Embryonic facial prominence (tissue), 1 donor: Measurements from ENCODE around the gene EXOC2.

Experiments
- DNase-seq: peaks from one replicate; pipeline ENCODE4 v3.0.0-alpha.2; 2016; ENCODE audit errors: extremely low spot score

The EXOC2 gene

GRCh38 chr6:527989-528673, 164.8 kb downstream of the EXOC2 start:
- no peak for DNase-seq

GRCh38 chr6:524803-525202, 168.1 kb downstream of the EXOC2 start:
- DNase-seq, result no peak

- no peak for DNase-seq
Measured at GRCh38 chr6:520820-521219, 172.1 kb downstream of the EXOC2 start.

GRCh38 chr6:518218-518617, 174.7 kb downstream of the EXOC2 start:
- no peak for DNase-seq

GRCh38 chr6:516213-516612, 176.7 kb downstream of the EXOC2 start:
- no peak for DNase-seq

GRCh38 chr6:515267-515666, 177.7 kb downstream of the EXOC2 start:
- DNase-seq, result no peak

GRCh38 chr6:514396-514978, 178.5 kb downstream of the EXOC2 start:
- DNase-seq, result no peak

GRCh38 chr6:513961-514360, 179.0 kb downstream of the EXOC2 start:
- no peak for DNase-seq

- no peak for DNase-seq
Measured at GRCh38 chr6:513058-513457, 179.9 kb downstream of the EXOC2 start.

- no peak for DNase-seq
Measured at GRCh38 chr6:511488-512137, 181.3 kb downstream of the EXOC2 start.

GRCh38 chr6:509676-510075, 183.3 kb downstream of the EXOC2 start:
- no peak for DNase-seq

- DNase-seq, result no peak
Measured at GRCh38 chr6:508614-509013, 184.3 kb downstream of the EXOC2 start.

- DNase-seq, result no peak
Measured at GRCh38 chr6:508006-508405, 184.9 kb downstream of the EXOC2 start.

- no peak for DNase-seq
Measured at GRCh38 chr6:506920-507622, 185.9 kb downstream of the EXOC2 start.

- no peak for DNase-seq
Measured at GRCh38 chr6:506508-506907, 186.4 kb downstream of the EXOC2 start.

- DNase-seq, result no peak
Measured at GRCh38 chr6:505374-505773, 187.6 kb downstream of the EXOC2 start.

GRCh38 chr6:504446-504980, 188.4 kb downstream of the EXOC2 start:
- no peak for DNase-seq

GRCh38 chr6:503610-504362, 189.2 kb downstream of the EXOC2 start:
- no peak for DNase-seq

- no peak for DNase-seq
Measured at GRCh38 chr6:502761-503160, 190.2 kb downstream of the EXOC2 start.

GRCh38 chr6:501891-502601, 190.9 kb downstream of the EXOC2 start:
- no peak for DNase-seq

- no peak for DNase-seq
Measured at GRCh38 chr6:499617-500016, 193.3 kb downstream of the EXOC2 start.
